HepG2 (cell line): ENCODE results near the gene MRPL51. TPM values are rescaled to one million over a fixed set of nuclear protein-coding genes. Genes with fewer than 3 reads are reported as not detected.

ENCODE experiments used
- E2F5 ChIP-seq: sonication (generic); formaldehyde crosslinking; conservative IDR thresholded peaks from 2 replicates; pipeline ENCODE4 v1.4.0; 2020; ENCODE audit warnings: missing genetic modification reagents
- GRHL1 ChIP-seq: sonication (generic); formaldehyde crosslinking; conservative IDR thresholded peaks from 2 replicates; pipeline ENCODE4 v1.8.0; 2022; ENCODE audit warnings: missing genetic modification reagents
- HDAC2 ChIP-seq: sonication (generic); formaldehyde crosslinking; IDR thresholded peaks from 2 replicates; pipeline ENCODE4 v1.4.0; 2020; ENCODE audit warnings: missing genetic modification reagents
- MEIS2 ChIP-seq: sonication (generic); formaldehyde crosslinking; IDR thresholded peaks from 2 replicates; pipeline ENCODE4 v1.9.0; 2021; ENCODE audit warnings: mild to moderate bottlenecking, missing genetic modification reagents
- NFKB2 ChIP-seq: sonication (generic); formaldehyde crosslinking; IDR thresholded peaks from 2 replicates; pipeline ENCODE4 v1.4.0; 2020; ENCODE audit warnings: missing genetic modification reagents, borderline replicate concordance
- PLSCR1 ChIP-seq: sonication (generic); formaldehyde crosslinking; IDR thresholded peaks from 2 replicates; pipeline ENCODE4 v1.5.0; 2020; ENCODE audit warnings: missing genetic modification reagents, mild to moderate bottlenecking, borderline replicate concordance
- RCOR2 ChIP-seq: IDR thresholded peaks from 2 replicates; pipeline ENCODE4 v1.6.1; 2016; ENCODE audit warnings: missing biosample characterization, missing genetic modification reagents
- SIX4 ChIP-seq: sonication (generic); formaldehyde crosslinking; IDR thresholded peaks from 2 replicates; pipeline ENCODE4 v1.4.0; 2020; ENCODE audit warnings: missing genetic modification reagents
- UBTF ChIP-seq: sonication (generic); formaldehyde crosslinking; IDR thresholded peaks from 2 replicates; pipeline ENCODE4 v1.4.0; 2020; ENCODE audit warnings: mild to moderate bottlenecking, missing genetic modification reagents
- ZBTB33 ChIP-seq: sonication (generic); formaldehyde crosslinking; IDR thresholded peaks from 2 replicates; pipeline ENCODE4 v1.4.0; 2020; ENCODE audit warnings: missing genetic modification reagents
- ZBTB46 ChIP-seq: sonication (generic); formaldehyde crosslinking; IDR thresholded peaks from 2 replicates; pipeline ENCODE4 v1.4.0; 2020; ENCODE audit warnings: mild to moderate bottlenecking, missing genetic modification reagents, borderline replicate concordance
- ZFP36L1 ChIP-seq: sonication (generic); formaldehyde crosslinking; IDR thresholded peaks from 2 replicates; pipeline ENCODE4 v1.8.0; 2022; ENCODE audit warnings: mild to moderate bottlenecking, missing genetic modification reagents, moderate library complexity
- ZNF180 ChIP-seq: sonication (generic); formaldehyde crosslinking; IDR thresholded peaks from 2 replicates; pipeline ENCODE4 v1.4.0; 2020; ENCODE audit warnings: low read depth, missing genetic modification reagents, borderline replicate concordance
- ZNF446 ChIP-seq: sonication (generic); formaldehyde crosslinking; IDR thresholded peaks from 2 replicates; pipeline ENCODE4 v1.5.0; 2020; ENCODE audit warnings: mild to moderate bottlenecking, missing genetic modification reagents
- ZNF543 ChIP-seq: sonication (generic); formaldehyde crosslinking; IDR thresholded peaks from 2 replicates; pipeline ENCODE4 v1.4.0; 2020; ENCODE audit warnings: mild to moderate bottlenecking, missing genetic modification reagents
- ZNF577 ChIP-seq: sonication (generic); formaldehyde crosslinking; IDR thresholded peaks from 2 replicates; pipeline ENCODE4 v1.4.0; 2020; ENCODE audit warnings: mild to moderate bottlenecking, low read depth, missing genetic modification reagents, borderline replicate concordance
- ZNF7 ChIP-seq: IDR thresholded peaks from 2 replicates; pipeline ENCODE4 v1.6.1; 2016; ENCODE audit warnings: missing biosample characterization, missing genetic modification reagents
- ZNF792 ChIP-seq: IDR thresholded peaks from 2 replicates; pipeline ENCODE4 v1.6.1; 2016
- ZNF878 ChIP-seq: sonication (generic); formaldehyde crosslinking; IDR thresholded peaks from 2 replicates; pipeline ENCODE4 v1.8.1; 2023; ENCODE audit warnings: mild to moderate bottlenecking, missing genetic modification reagents, moderate library complexity
- polyA plus RNA-seq, 8 experiments: library from polyadenylated mRNA; depleted of rRNA in 3 of 8; stranded (reverse) in 7 of 8; unstranded in 1 of 8; fragments of >200 nt; fragmentation: Illumina TruSeq in 4 of 8; extraction: Trizol in 4 of 8; gene quantifications; 2 replicates each; pipeline versions ENCODE4 v1.2.1 to v1.2.3, GENCODE V29; 2011 to 2016; ENCODE audit warnings: low read depth in 4 of 8, missing spikeins in 1 of 8, mixed read lengths in 1 of 8; ENCODE audit not compliant: insufficient read depth in 1 of 8
- total RNA-seq, 5 experiments: library from RNA; depleted of rRNA; stranded (reverse); fragments of >200 nt; fragmentation: Illumina TruSeq; extraction: Trizol; gene quantifications; 2 replicates each; pipeline ENCODE4 v1.2.3, GENCODE V29; 2016; ENCODE audit warnings: low read depth in 1 of 5

Gene MRPL51
- total and polyA plus RNA-seq, 2 of the 13 experiments (the other 11 are each of a cell fraction or from before 2014, with no cell fraction given) = 64.8 to 278 TPM

- TF ChIP-seq PLSCR1 (CRISPR knock-in tag) = no peak
- TF ChIP-seq MEIS2 (CRISPR knock-in tag) = peak; percentile 33; the same call in 1 of the 2 replicates
- TF ChIP-seq ZNF792 (CRISPR knock-in tag) = peak; percentile 82
- TF ChIP-seq ZNF577 (CRISPR knock-in tag) = no peak
- TF ChIP-seq ZNF446 = peak; percentile 43; the same call in 1 of the 2 replicates
- TF ChIP-seq ZNF7 (CRISPR knock-in tag) = no peak
- TF ChIP-seq ZNF878 (CRISPR knock-in tag) = 0 out of 2 replicates have a peak, but pooled peaks have one; percentile 68
- TF ChIP-seq E2F5 (CRISPR knock-in tag) = no peak
- no peak for TF ChIP-seq ZNF180 (CRISPR knock-in tag)
- TF ChIP-seq SIX4 (CRISPR knock-in tag) = peak; percentile 23; the same call in 1 of the 2 replicates
- peak; percentile 90; the same call in 1 of the 2 replicates for TF ChIP-seq ZNF543 (CRISPR knock-in tag)
- no peak for TF ChIP-seq ZBTB33 (CRISPR knock-in tag)
- no peak; the same call in 1 of the 2 replicates for TF ChIP-seq RCOR2
- no peak for TF ChIP-seq ZBTB46 (CRISPR knock-in tag)
- TF ChIP-seq GRHL1 (CRISPR knock-in tag) = no peak
- peak; percentile 82; the same call in 1 of the 2 replicates for TF ChIP-seq UBTF (CRISPR knock-in tag)
- no peak; the same call in 1 of the 2 replicates for TF ChIP-seq NFKB2 (CRISPR knock-in tag)
- 0 out of 2 replicates have a peak, but pooled peaks have one; percentile 58 for TF ChIP-seq HDAC2 (CRISPR knock-in tag)
- peak; percentile 81; the same call in 1 of the 2 replicates for TF ChIP-seq ZFP36L1 (CRISPR knock-in tag)
These were observed 22.5 kb downstream of the MRPL51 start, which contains the start of gene VAMP1 (continued) for GRCh38 chr12:6470375-6471163.
